Liver (tissue), 9 donors: ENCODE measurements around the gene FOXI2. TPM values are rescaled to one million over a fixed set of nuclear protein-coding genes. Genes with fewer than 3 reads are reported as not detected.

Experiments used
- DNase-seq: peaks from one replicate; pipeline ENCODE4 v3.0.0-alpha.2; 2017; ENCODE audit warnings: low spot score
- H3K27ac ChIP-seq, 2 donors: one replicate each; pipeline ENCODE4 v1.7.0; 2013; ENCODE audit warnings: inconsistent platforms in 2 of 2, low read length in 2 of 2, control low read depth in 1 of 2, low read depth in 1 of 2, mild to moderate bottlenecking in 1 of 2
- H3K27me3 ChIP-seq, 4 donors: one replicate each; pipeline versions ENCODE4 v1.6.1 to v1.7.0; 2013; ENCODE audit warnings: low read length in 3 of 4, inconsistent platforms in 1 of 4, mild to moderate bottlenecking in 1 of 4, moderate library complexity in 1 of 4; ENCODE audit not compliant: control insufficient read depth in 4 of 4, insufficient read depth in 4 of 4
- H3K36me3 ChIP-seq, 4 donors: one replicate each; pipeline versions ENCODE4 v1.6.1 to v1.7.0; 2013; ENCODE audit warnings: low read length in 3 of 4, mild to moderate bottlenecking in 3 of 4, low read depth in 1 of 4, moderate library complexity in 1 of 4; ENCODE audit not compliant: control insufficient read depth in 4 of 4, insufficient read depth in 3 of 4
- H3K4me1 ChIP-seq, 4 donors: one replicate each; pipeline versions ENCODE4 v1.6.1 to v1.7.0; 2013; ENCODE audit warnings: low read length in 3 of 4, mild to moderate bottlenecking in 3 of 4, moderate library complexity in 1 of 4; ENCODE audit not compliant: control insufficient read depth in 4 of 4, insufficient read depth in 4 of 4
- H3K4me3 ChIP-seq, 3 donors: one replicate each; pipeline versions ENCODE4 v1.6.1 to v1.7.0; 2013; ENCODE audit warnings: low read length in 3 of 3, control low read depth in 1 of 3, low read depth in 1 of 3, mild to moderate bottlenecking in 1 of 3
- H3K9ac ChIP-seq, 2 donors: one replicate each; pipeline ENCODE4 v1.7.0; 2013; ENCODE audit warnings: low read length in 2 of 2, mild to moderate bottlenecking in 2 of 2, moderate library complexity in 2 of 2, control low read depth in 1 of 2, low read depth in 1 of 2
- H3K9me3 ChIP-seq, 4 donors: one replicate each; pipeline versions ENCODE4 v1.6.1 to v1.7.0; 2013; ENCODE audit warnings: low read length in 3 of 4; ENCODE audit not compliant: control insufficient read depth in 4 of 4
- EGR1 ChIP-seq, 2 donors: IDR thresholded peaks; 2 replicates each; pipeline ENCODE4 v1.6.1; 2016 to 2018; ENCODE audit warnings: antibody characterized with exemption in 2 of 2, low read depth in 2 of 2
- FOXA1 ChIP-seq: IDR thresholded peaks from 2 replicates; pipeline ENCODE4 v1.6.1; 2016; ENCODE audit warnings: antibody characterized with exemption
- FOXA2 ChIP-seq: IDR thresholded peaks from 2 replicates; pipeline ENCODE4 v1.6.1; 2016; ENCODE audit warnings: antibody characterized with exemption
- GABPA ChIP-seq, 2 donors: IDR thresholded peaks in 1 of 2; conservative IDR thresholded peaks in 1 of 2; 2 replicates each; pipeline ENCODE4 v1.6.1; 2016; ENCODE audit warnings: antibody characterized with exemption in 2 of 2, mild to moderate bottlenecking in 1 of 2, moderate library complexity in 1 of 2
- HNF4A ChIP-seq, 2 donors: conservative IDR thresholded peaks; 2 replicates each; pipeline ENCODE4 v1.6.1; 2016; ENCODE audit warnings: antibody characterized with exemption in 2 of 2, mild to moderate bottlenecking in 2 of 2
- HNF4G ChIP-seq: IDR thresholded peaks from 2 replicates; pipeline ENCODE4 v1.6.1; 2016; ENCODE audit warnings: antibody characterized with exemption
- JUND ChIP-seq, 2 donors: IDR thresholded peaks; 2 replicates each; pipeline ENCODE4 v1.6.1; 2016; ENCODE audit warnings: antibody characterized with exemption in 2 of 2
- NR2F2 ChIP-seq: IDR thresholded peaks from 2 replicates; pipeline ENCODE4 v1.6.1; 2016; ENCODE audit warnings: antibody characterized with exemption
- RAD21 ChIP-seq, 2 donors: IDR thresholded peaks; 2 replicates each; pipeline ENCODE4 v1.6.1; 2016; ENCODE audit warnings: antibody characterized with exemption in 2 of 2, mild to moderate bottlenecking in 2 of 2
- RXRA ChIP-seq, 2 donors: IDR thresholded peaks; 2 replicates each; pipeline ENCODE4 v1.6.1; 2017 to 2018; ENCODE audit warnings: antibody characterized with exemption in 2 of 2, mild to moderate bottlenecking in 1 of 2
- SP1 ChIP-seq: IDR thresholded peaks from 2 replicates; pipeline ENCODE4 v1.6.1; 2018; ENCODE audit warnings: antibody characterized with exemption, mild to moderate bottlenecking
- TAF1 ChIP-seq: conservative IDR thresholded peaks from 2 replicates; pipeline ENCODE4 v1.6.1; 2016; ENCODE audit warnings: antibody characterized with exemption, mild to moderate bottlenecking
- YY1 ChIP-seq: IDR thresholded peaks from 2 replicates; pipeline ENCODE4 v1.6.1; 2016; ENCODE audit warnings: antibody characterized with exemption, mild to moderate bottlenecking
- WGBS: extraction: QIAGEN DNeasy Blood & Tissue Kit; methylation state at CpG from one replicate; pipeline ENCODE4 v1.1.7; 2013; 5-methylcytosine and 5-hydroxymethylcytosine counted together
- polyA plus RNA-seq, 2 donors: library from polyadenylated mRNA; stranded (reverse) in 1 of 2; unstranded in 1 of 2; fragments of 200-250 nt in 1 of 2; fragments of >200 nt in 1 of 2; fragmentation: Nextera tagmentation in 1 of 2; extraction: Ambion mirVana in 1 of 2; gene quantifications; one replicate each; pipeline versions ENCODE4 v1.2.1 to v1.2.3, GENCODE V29; 2013 to 2015
- total RNA-seq, 2 donors: library from RNA; depleted of rRNA; stranded (reverse); fragments of >200 nt; gene quantifications; one replicate each; pipeline ENCODE4 v1.2.3, GENCODE V29; 2014
- TF ChIP-seq, protein P1 (sequence below): IDR thresholded peaks from 2 replicates; pipeline ENCODE4 v1.6.1; 2016; ENCODE audit warnings: antibody characterized with exemption
- TF ChIP-seq, protein P2 (sequence below): fragments of 150-350 bp; IDR thresholded peaks from 2 replicates; pipeline ENCODE4 v1.5.1; 2017; ENCODE audit warnings: improper control_type of control experiment, low read depth, low read length; ENCODE audit not compliant: missing input control
- TF ChIP-seq, protein P3 (sequence below): IDR thresholded peaks from 2 replicates; pipeline ENCODE4 v1.6.1; 2016; ENCODE audit warnings: antibody characterized with exemption
- TF ChIP-seq, protein P4 (sequence below): IDR thresholded peaks from 2 replicates; pipeline ENCODE4 v1.6.1; 2016; ENCODE audit warnings: antibody characterized with exemption
- TF ChIP-seq, protein P5 (sequence below): IDR thresholded peaks from 2 replicates; pipeline ENCODE4 v1.6.1; 2016; ENCODE audit warnings: antibody characterized with exemption, mild to moderate bottlenecking
- donor health status: healthy.
- donor health status: healthy.
- donor health status: healthy.
- donor health status: healthy.
- donor health status: healthy.

Gene FOXI2
- total and polyA plus RNA-seq, 4 donors: under 0.01 to 0.01 TPM; not detected in 2

DNA sequence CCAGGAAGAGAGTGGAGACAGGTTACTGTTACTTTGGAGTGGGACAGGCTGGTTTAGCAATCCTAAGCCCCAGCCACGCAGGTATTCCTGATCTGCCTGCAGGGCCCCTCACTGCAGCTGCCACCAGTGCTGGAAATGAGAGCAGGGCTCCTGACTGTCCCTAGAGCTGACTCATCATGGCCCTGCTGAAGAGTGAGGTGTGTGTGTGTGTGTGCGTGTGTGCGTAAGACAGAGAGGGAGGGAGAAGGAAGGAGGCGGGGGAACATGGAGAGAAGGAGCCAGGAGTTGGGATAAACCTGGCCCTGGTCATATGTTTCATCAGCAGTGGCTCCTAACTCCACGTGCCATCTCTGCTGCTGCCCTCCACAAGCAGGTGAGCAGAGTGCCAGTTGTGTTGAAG is 3.6 kb downstream of the FOXI2 start:
- TF ChIP-seq FOXA1 (no peak), RAD21 (IDR thresholded peaks at IDR 0.05) (no peak), EGR1 (IDR thresholded peaks at IDR 0.05; ENCODE audit: low read depth in 2 of 2) (no peak), HNF4G (no peak), FOXA2 (no peak), NR2F2 (no peak), GABPA (IDR thresholded peaks at IDR 0.05 in 1 of 2, conservative IDR thresholded peaks at IDR 0.05 in 1 of 2) (no peak), YY1 (no peak), RXRA (IDR thresholded peaks at IDR 0.05) (no peak), HNF4A (conservative IDR thresholded peaks at IDR 0.05) (no peak), JUND (IDR thresholded peaks at IDR 0.05) (no peak), TAF1 (no peak), SP1 (no peak)
- TF ChIP-seq, protein P1, sequence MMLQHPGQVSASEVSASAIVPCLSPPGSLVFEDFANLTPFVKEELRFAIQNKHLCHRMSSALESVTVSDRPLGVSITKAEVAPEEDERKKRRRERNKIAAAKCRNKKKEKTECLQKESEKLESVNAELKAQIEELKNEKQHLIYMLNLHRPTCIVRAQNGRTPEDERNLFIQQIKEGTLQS: no peak
- TF ChIP-seq, protein P2, sequence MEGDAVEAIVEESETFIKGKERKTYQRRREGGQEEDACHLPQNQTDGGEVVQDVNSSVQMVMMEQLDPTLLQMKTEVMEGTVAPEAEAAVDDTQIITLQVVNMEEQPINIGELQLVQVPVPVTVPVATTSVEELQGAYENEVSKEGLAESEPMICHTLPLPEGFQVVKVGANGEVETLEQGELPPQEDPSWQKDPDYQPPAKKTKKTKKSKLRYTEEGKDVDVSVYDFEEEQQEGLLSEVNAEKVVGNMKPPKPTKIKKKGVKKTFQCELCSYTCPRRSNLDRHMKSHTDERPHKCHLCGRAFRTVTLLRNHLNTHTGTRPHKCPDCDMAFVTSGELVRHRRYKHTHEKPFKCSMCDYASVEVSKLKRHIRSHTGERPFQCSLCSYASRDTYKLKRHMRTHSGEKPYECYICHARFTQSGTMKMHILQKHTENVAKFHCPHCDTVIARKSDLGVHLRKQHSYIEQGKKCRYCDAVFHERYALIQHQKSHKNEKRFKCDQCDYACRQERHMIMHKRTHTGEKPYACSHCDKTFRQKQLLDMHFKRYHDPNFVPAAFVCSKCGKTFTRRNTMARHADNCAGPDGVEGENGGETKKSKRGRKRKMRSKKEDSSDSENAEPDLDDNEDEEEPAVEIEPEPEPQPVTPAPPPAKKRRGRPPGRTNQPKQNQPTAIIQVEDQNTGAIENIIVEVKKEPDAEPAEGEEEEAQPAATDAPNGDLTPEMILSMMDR: no peak
- TF ChIP-seq, protein P3, sequence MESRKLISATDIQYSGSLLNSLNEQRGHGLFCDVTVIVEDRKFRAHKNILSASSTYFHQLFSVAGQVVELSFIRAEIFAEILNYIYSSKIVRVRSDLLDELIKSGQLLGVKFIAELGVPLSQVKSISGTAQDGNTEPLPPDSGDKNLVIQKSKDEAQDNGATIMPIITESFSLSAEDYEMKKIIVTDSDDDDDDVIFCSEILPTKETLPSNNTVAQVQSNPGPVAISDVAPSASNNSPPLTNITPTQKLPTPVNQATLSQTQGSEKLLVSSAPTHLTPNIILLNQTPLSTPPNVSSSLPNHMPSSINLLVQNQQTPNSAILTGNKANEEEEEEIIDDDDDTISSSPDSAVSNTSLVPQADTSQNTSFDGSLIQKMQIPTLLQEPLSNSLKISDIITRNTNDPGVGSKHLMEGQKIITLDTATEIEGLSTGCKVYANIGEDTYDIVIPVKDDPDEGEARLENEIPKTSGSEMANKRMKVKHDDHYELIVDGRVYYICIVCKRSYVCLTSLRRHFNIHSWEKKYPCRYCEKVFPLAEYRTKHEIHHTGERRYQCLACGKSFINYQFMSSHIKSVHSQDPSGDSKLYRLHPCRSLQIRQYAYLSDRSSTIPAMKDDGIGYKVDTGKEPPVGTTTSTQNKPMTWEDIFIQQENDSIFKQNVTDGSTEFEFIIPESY: no peak
- TF ChIP-seq, protein P4, sequence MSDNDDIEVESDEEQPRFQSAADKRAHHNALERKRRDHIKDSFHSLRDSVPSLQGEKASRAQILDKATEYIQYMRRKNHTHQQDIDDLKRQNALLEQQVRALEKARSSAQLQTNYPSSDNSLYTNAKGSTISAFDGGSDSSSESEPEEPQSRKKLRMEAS: no peak
- TF ChIP-seq, protein P5, sequence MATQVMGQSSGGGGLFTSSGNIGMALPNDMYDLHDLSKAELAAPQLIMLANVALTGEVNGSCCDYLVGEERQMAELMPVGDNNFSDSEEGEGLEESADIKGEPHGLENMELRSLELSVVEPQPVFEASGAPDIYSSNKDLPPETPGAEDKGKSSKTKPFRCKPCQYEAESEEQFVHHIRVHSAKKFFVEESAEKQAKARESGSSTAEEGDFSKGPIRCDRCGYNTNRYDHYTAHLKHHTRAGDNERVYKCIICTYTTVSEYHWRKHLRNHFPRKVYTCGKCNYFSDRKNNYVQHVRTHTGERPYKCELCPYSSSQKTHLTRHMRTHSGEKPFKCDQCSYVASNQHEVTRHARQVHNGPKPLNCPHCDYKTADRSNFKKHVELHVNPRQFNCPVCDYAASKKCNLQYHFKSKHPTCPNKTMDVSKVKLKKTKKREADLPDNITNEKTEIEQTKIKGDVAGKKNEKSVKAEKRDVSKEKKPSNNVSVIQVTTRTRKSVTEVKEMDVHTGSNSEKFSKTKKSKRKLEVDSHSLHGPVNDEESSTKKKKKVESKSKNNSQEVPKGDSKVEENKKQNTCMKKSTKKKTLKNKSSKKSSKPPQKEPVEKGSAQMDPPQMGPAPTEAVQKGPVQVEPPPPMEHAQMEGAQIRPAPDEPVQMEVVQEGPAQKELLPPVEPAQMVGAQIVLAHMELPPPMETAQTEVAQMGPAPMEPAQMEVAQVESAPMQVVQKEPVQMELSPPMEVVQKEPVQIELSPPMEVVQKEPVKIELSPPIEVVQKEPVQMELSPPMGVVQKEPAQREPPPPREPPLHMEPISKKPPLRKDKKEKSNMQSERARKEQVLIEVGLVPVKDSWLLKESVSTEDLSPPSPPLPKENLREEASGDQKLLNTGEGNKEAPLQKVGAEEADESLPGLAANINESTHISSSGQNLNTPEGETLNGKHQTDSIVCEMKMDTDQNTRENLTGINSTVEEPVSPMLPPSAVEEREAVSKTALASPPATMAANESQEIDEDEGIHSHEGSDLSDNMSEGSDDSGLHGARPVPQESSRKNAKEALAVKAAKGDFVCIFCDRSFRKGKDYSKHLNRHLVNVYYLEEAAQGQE: no peak
- Histone ChIP-seq H3K27ac (no peak overlapping the region), H3K9ac (no peak overlapping the region), H3K4me1 (peaks cover 0 to 29% (median 6%) of the 10 kb centered on the region in 4 donors), H3K9me3 (no peaks in the 10 kb centered on the region), H3K4me3 (no peak overlapping the region), H3K27me3 (peaks cover 0 to 12% (median 0%) of the 10 kb centered on the region in 4 donors), H3K36me3 (no peaks in the 10 kb centered on the region)
- no peak for DNase-seq
- 67% methylated on average over 5 of the region's 5 CpGs for WGBS
